Measurements from ENCODE around the gene SEL1L2. TPM values are rescaled to one million over a fixed set of nuclear protein-coding genes. Genes with fewer than 3 reads are reported as not detected.
"Not testable (repeated sequence)": the region's sequence is repeated elsewhere in the genome, so short reads cannot be mapped to it uniquely, and the experiment has no call there.

Gene SEL1L2
- polyA plus RNA-seq, 1 experiment: not detected

- ChIA-PET CTCF (interaction anchor here (0.6 kb wide), 1 partner anchor 176 kb away, joined by 4 read pairs; no protein-coding TSS in a partner anchor), POLR2A (no interaction called here)
These were observed 4.8 kb upstream of the SEL1L2 start, which contains the start of gene MACROD2 for GRCh38 chr20:13995086-13995665. Gene MACROD2, plus strand, starts transcription at chr20:13995516.

DNA sequence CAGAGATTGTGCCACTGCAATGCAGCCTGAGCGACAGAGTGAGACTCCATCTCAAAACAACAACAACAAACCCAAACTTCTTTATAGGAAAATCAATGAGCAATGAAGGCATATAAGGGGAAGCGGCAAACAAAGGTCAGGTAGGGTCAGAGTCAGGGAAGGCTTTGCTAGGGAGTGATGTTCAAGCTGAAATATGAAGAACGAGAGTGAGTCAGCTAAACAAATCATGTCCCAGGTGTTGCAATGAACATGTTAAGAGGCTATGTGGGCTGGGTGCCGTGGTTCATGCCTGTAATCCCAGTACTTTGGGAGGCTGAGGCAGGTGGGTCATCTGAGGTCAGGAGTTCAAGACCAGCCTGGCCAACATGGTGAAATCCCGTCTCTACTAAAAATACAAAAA, 1.5 kb upstream of the SEL1L2 start:
- H3K4me3 ChIP-seq (ENCODE audit: low read depth, low read length); POLR2A ChIA-PET; DNase-seq (ENCODE audit: low read depth, low spot score); CTCF ChIA-PET; H3K27ac ChIP-seq (ENCODE audit: low read depth, low read length); H3K27me3 ChIP-seq (ENCODE audit: control insufficient read depth, insufficient read depth, low read length): not testable (repeated sequence)
- peaks cover 13% of the 10 kb centered on the region for H3K9me3 ChIP-seq (ENCODE audit: control insufficient read depth, insufficient read depth, low read length)

More at GRCh38 chr20:13995086-13995665, 4.8 kb upstream of the SEL1L2 start, which contains the start of gene MACROD2:
- Histone ChIP-seq H3K9me3 (ENCODE audit: control insufficient read depth, insufficient read depth, low read length) (peaks cover 12% of the 10 kb centered on the region), H3K4me3 (ENCODE audit: low read depth, low read length) (peak within 1 kb of the TSS; percentile 51), H3K27me3 (ENCODE audit: control insufficient read depth, insufficient read depth, low read length) (no peaks in the 10 kb centered on the region), H3K27ac (ENCODE audit: low read depth, low read length) (no peak within 1 kb of the TSS)
- no peak for DNase-seq (ENCODE audit: low read depth, low spot score)
- TF ChIP-seq CTCF (IDR thresholded peaks at IDR 0.05; ENCODE audit: low read depth, low read length): no peak

DNA sequence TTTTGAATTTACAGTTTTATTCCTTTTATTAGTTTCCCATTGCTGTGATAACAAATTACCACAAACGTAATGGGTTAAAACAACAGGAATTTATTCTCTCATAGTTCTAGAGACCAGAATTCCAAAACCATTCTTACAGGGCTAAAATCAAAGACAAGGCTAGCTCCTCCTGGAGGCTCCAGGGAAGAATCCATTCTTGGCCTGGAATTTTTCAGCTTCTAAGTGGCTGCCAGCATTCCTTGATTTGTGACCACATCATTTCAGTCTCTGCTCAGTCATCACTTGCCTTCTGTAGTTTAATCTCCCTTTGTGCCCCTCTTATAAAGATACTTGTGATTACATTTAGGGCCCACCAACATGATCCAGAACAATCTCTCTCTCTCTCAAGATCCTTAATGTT, 897 bp upstream of the SEL1L2 start:
- no peak overlapping the region for H3K27ac ChIP-seq (ENCODE audit: low read depth, low read length)
- DNase-seq (ENCODE audit: low read depth, low spot score): no peak
- H3K9me3 ChIP-seq (ENCODE audit: control insufficient read depth, insufficient read depth, low read length): peaks cover 17% of the 10 kb centered on the region
- H3K27me3 ChIP-seq (ENCODE audit: control insufficient read depth, insufficient read depth, low read length): no peaks in the 10 kb centered on the region
- no peak overlapping the region for H3K4me3 ChIP-seq (ENCODE audit: low read depth, low read length)
- TF ChIP-seq CTCF (IDR thresholded peaks at IDR 0.05; ENCODE audit: low read depth, low read length): no peak
- ChIA-PET POLR2A (no interaction called here), CTCF (no interaction called here)

GRCh38 chr20:13984211-13984610, 6.2 kb downstream of the SEL1L2 start:
- H3K27me3 ChIP-seq (ENCODE audit: control insufficient read depth, insufficient read depth, low read length): no peaks in the 10 kb centered on the region
- CTCF ChIA-PET: no interaction called here
- no peak overlapping the region for H3K4me3 ChIP-seq (ENCODE audit: low read depth, low read length)
- no peak for DNase-seq (ENCODE audit: low read depth, low spot score)
- no peak overlapping the region for H3K27ac ChIP-seq (ENCODE audit: low read depth, low read length)
- TF ChIP-seq CTCF (IDR thresholded peaks at IDR 0.05; ENCODE audit: low read depth, low read length): no peak
- POLR2A ChIA-PET: no interaction called here
- H3K9me3 ChIP-seq (ENCODE audit: control insufficient read depth, insufficient read depth, low read length): peaks cover 4% of the 10 kb centered on the region; the same call in 1 of the 2 replicates

GRCh38 chr20:13960525-13960924, 29.9 kb downstream of the SEL1L2 start:
- no peaks in the 10 kb centered on the region for H3K27me3 ChIP-seq (ENCODE audit: control insufficient read depth, insufficient read depth, low read length)
- DNase-seq (ENCODE audit: low read depth, low spot score): no peak
- no peak for TF ChIP-seq CTCF (IDR thresholded peaks at IDR 0.05; ENCODE audit: low read depth, low read length)
- ChIA-PET CTCF (no interaction called here), POLR2A (no interaction called here)
- peaks cover 5% of the 10 kb centered on the region; the same call in 1 of the 2 replicates for H3K9me3 ChIP-seq (ENCODE audit: control insufficient read depth, insufficient read depth, low read length)
- no peak overlapping the region for H3K4me3 ChIP-seq (ENCODE audit: low read depth, low read length)
- H3K27ac ChIP-seq (ENCODE audit: low read depth, low read length): no peak overlapping the region

Measured in AG04450 (cell line).